ENCODE data around the gene TGFBRAP1.

TGFBRAP1 gene

DNA sequence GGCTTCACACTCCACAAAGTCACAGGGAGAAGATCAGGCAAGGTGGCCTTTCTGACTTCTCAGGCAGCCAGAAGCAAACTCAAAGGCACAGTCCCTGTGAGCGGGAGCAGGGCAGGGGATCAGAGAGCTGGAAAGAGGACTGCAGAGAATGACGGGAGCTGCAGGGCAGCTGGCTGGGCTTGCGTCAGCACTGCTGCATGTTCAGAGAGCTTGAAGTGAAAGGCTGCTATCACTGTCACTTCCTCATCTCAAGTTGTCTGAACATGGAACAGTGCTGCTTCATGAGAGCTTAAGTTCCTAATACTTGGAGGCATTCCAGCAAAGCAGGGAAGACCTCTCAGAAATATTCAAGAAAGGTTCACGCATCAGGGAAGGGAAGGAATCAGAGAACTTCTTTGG, 20.4 kb downstream of the TGFBRAP1 start:
- peak; percentile 69 for DNase-seq
- no peak overlapping the region for H3K14ac ChIP-seq (ENCODE audit: low read length in 2 of 2)
- no peak overlapping the region for H2AFZ ChIP-seq (ENCODE audit: low read depth, low read length)
- no peak overlapping the region for H4K8ac ChIP-seq (ENCODE audit: low read length)
- no peaks in the 10 kb centered on the region for H3K27me3 ChIP-seq (ENCODE audit: control insufficient read depth in 1 of 2, insufficient read depth in 1 of 2, low read length in 2 of 2)
- H3K79me1 ChIP-seq (replicated peaks; ENCODE audit: low read length, poor library complexity, severe bottlenecking) = peaks cover 2% of the 10 kb centered on the region
- no peak overlapping the region for H3K27ac ChIP-seq (ENCODE audit: low read length, poor library complexity, severe bottlenecking)
- no peak overlapping the region for H3K23ac ChIP-seq (ENCODE audit: low read length in 2 of 2)
- no peak overlapping the region for H3K4me3 ChIP-seq (ENCODE audit: insufficient read depth in 1 of 2, low read depth in 1 of 2, low read length in 2 of 2)
- H4K91ac ChIP-seq (ENCODE audit: low read length) = no peak overlapping the region
- H2BK12ac ChIP-seq (ENCODE audit: low read length in 2 of 2) = no peak overlapping the region
- no peak overlapping the region for H2BK5ac ChIP-seq (ENCODE audit: low read depth, low read length, poor library complexity, severe bottlenecking)
- WGBS = 73% methylated on average over 3 of the region's 4 CpGs
- H3K4me1 ChIP-seq (ENCODE audit: control insufficient read depth, insufficient read depth, low read depth, low read length) = peaks cover 1% of the 10 kb centered on the region
- no peak overlapping the region for H2BK120ac ChIP-seq (ENCODE audit: low read depth, low read length)
- H3K9me3 ChIP-seq (ENCODE audit: control insufficient read depth, low read length) = no peaks in the 10 kb centered on the region
- H3K18ac ChIP-seq (ENCODE audit: low read depth in 1 of 2, low read length in 2 of 2) = no peak overlapping the region
- H2BK15ac ChIP-seq (ENCODE audit: low read depth, poor library complexity, severe bottlenecking) = no peak overlapping the region
- no peak overlapping the region for H3K9ac ChIP-seq (ENCODE audit: low read length)
- peaks cover 29 to 30% of the 10 kb centered on the region in 2 experiments for H3K36me3 ChIP-seq (ENCODE audit: control insufficient read depth in 1 of 2, insufficient read depth in 2 of 2, low read depth in 1 of 2, low read length in 2 of 2)
- no peak overlapping the region for H3K4ac ChIP-seq (ENCODE audit: low read depth in 1 of 2, low read length in 2 of 2)
- H3K4me2 ChIP-seq (ENCODE audit: low read length, poor library complexity, severe bottlenecking) = no peak overlapping the region
- no peak overlapping the region for H2AK5ac ChIP-seq (ENCODE audit: low read length, severe bottlenecking)

DNA sequence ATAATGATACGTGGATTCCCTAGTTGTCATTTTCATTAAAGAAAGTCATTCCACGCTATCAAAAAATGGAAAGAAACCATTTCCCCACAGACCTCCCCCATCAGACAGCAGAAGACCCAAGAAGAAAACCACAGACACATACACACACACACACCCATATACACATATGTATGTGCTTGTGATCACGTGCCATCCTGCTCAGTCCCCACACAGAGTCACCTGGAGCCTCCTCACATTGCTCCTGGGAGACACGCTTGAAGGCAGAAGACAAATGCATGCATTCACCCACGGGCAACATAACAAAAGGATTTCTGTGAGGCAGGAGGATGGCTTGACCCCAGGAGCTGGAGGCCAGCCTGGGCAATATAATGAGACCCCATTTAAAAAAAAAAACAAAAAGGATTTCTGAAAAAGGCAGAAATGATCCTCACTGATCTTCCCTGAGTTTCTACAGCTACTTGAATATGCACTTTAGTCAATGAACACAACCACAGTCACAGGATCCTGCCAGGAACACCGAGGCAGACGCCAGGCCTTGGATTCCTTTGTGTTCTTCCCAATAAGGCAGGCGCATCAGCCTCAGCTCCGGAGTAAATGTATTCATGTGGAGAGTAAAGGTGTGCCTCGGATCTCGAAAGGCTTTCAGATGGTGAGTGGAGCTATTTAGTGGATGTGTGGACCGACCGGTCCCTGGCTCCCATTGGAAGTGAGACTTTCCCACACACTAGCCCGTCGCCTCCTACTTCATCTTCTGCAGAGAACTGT, 21.0 kb downstream of the TGFBRAP1 start:
- H3K4me1 ChIP-seq (ENCODE audit: control insufficient read depth, insufficient read depth, low read depth, low read length) = peaks cover 1% of the 10 kb centered on the region
- no peak overlapping the region for H3K23ac ChIP-seq (ENCODE audit: low read length in 2 of 2)
- H3K9me3 ChIP-seq (ENCODE audit: control insufficient read depth, low read length) = no peaks in the 10 kb centered on the region
- H3K79me1 ChIP-seq (replicated peaks; ENCODE audit: low read length, poor library complexity, severe bottlenecking) = peaks cover 2% of the 10 kb centered on the region
- peaks cover 29 to 30% of the 10 kb centered on the region in 2 experiments for H3K36me3 ChIP-seq (ENCODE audit: control insufficient read depth in 1 of 2, insufficient read depth in 2 of 2, low read depth in 1 of 2, low read length in 2 of 2)
- H2AFZ ChIP-seq (ENCODE audit: low read depth, low read length) = no peak overlapping the region
- H3K9ac ChIP-seq (ENCODE audit: low read length) = no peak overlapping the region
- no peak for DNase-seq
- H2BK120ac ChIP-seq (ENCODE audit: low read depth, low read length) = no peak overlapping the region
- no peak overlapping the region for H3K4me3 ChIP-seq (ENCODE audit: insufficient read depth in 1 of 2, low read depth in 1 of 2, low read length in 2 of 2)
- no peak overlapping the region for H3K14ac ChIP-seq (ENCODE audit: low read length in 2 of 2)
- no peak overlapping the region for H2BK5ac ChIP-seq (ENCODE audit: low read depth, low read length, poor library complexity, severe bottlenecking)
- no peak overlapping the region for H3K4ac ChIP-seq (ENCODE audit: low read depth in 1 of 2, low read length in 2 of 2)
- H2BK15ac ChIP-seq (ENCODE audit: low read depth, poor library complexity, severe bottlenecking) = no peak overlapping the region
- WGBS = 96% methylated on average over 13 of the region's 15 CpGs
- H3K27me3 ChIP-seq (ENCODE audit: control insufficient read depth in 1 of 2, insufficient read depth in 1 of 2, low read length in 2 of 2) = no peaks in the 10 kb centered on the region
- no peak overlapping the region for H3K4me2 ChIP-seq (ENCODE audit: low read length, poor library complexity, severe bottlenecking)
- peak overlapping the region; percentile 37 for H4K91ac ChIP-seq (ENCODE audit: low read length)
- no peak overlapping the region for H3K27ac ChIP-seq (ENCODE audit: low read length, poor library complexity, severe bottlenecking)
- H2BK12ac ChIP-seq (ENCODE audit: low read length in 2 of 2) = no peak overlapping the region
- H2AK5ac ChIP-seq (ENCODE audit: low read length, severe bottlenecking) = no peak overlapping the region
- no peak overlapping the region for H4K8ac ChIP-seq (ENCODE audit: low read length)
- no peak overlapping the region for H3K18ac ChIP-seq (ENCODE audit: low read depth in 1 of 2, low read length in 2 of 2)

DNA sequence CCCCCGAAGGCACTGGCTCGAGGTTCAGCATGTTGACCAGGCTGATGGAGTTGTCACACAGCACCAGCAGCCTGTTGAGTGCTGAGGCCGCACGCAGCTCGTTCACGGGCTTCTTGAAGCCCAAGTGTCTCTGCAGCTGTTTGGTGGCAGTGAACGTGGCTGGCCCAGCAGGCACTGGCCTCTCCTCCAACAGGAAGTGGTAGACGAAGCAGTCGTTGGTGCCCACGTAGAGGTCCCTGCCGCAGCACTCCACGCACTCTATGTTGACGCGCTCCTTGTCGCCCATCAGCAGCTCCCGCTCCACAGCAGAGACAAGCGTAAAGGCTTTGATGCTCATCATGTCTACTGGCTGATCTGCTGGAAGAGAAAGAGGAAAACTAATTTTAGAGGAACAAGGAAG, 21.6 kb downstream of the TGFBRAP1 start:
- peaks cover 4% of the 10 kb centered on the region for H3K79me1 ChIP-seq (replicated peaks; ENCODE audit: low read length, poor library complexity, severe bottlenecking)
- no peak overlapping the region for H3K4ac ChIP-seq (ENCODE audit: low read depth in 1 of 2, low read length in 2 of 2)
- H3K36me3 ChIP-seq (ENCODE audit: control insufficient read depth in 1 of 2, insufficient read depth in 2 of 2, low read depth in 1 of 2, low read length in 2 of 2) = peaks cover 29 to 30% of the 10 kb centered on the region in 2 experiments
- no peaks in the 10 kb centered on the region for H3K9me3 ChIP-seq (ENCODE audit: control insufficient read depth, low read length)
- no peak overlapping the region for H3K4me3 ChIP-seq (ENCODE audit: insufficient read depth in 1 of 2, low read depth in 1 of 2, low read length in 2 of 2)
- no peak for DNase-seq
- peaks cover 1% of the 10 kb centered on the region for H3K4me1 ChIP-seq (ENCODE audit: control insufficient read depth, insufficient read depth, low read depth, low read length)
- H2AK5ac ChIP-seq (ENCODE audit: low read length, severe bottlenecking) = no peak overlapping the region
- 97% methylated on average over 17 of the region's 17 CpGs for WGBS
- H4K8ac ChIP-seq (ENCODE audit: low read length) = no peak overlapping the region
- no peaks in the 10 kb centered on the region for H3K27me3 ChIP-seq (ENCODE audit: control insufficient read depth in 1 of 2, insufficient read depth in 1 of 2, low read length in 2 of 2)
- H4K91ac ChIP-seq (ENCODE audit: low read length) = no peak overlapping the region
- H2BK15ac ChIP-seq (ENCODE audit: low read depth, poor library complexity, severe bottlenecking) = no peak overlapping the region
- no peak overlapping the region for H3K9ac ChIP-seq (ENCODE audit: low read length)
- no peak overlapping the region for H3K27ac ChIP-seq (ENCODE audit: low read length, poor library complexity, severe bottlenecking)
- no peak overlapping the region for H2BK120ac ChIP-seq (ENCODE audit: low read depth, low read length)
- no peak overlapping the region for H2BK5ac ChIP-seq (ENCODE audit: low read depth, low read length, poor library complexity, severe bottlenecking)
- no peak overlapping the region for H3K14ac ChIP-seq (ENCODE audit: low read length in 2 of 2)
- H3K23ac ChIP-seq (ENCODE audit: low read length in 2 of 2) = no peak overlapping the region
- H2AFZ ChIP-seq (ENCODE audit: low read depth, low read length) = no peak overlapping the region
- no peak overlapping the region for H2BK12ac ChIP-seq (ENCODE audit: low read length in 2 of 2)
- no peak overlapping the region for H3K18ac ChIP-seq (ENCODE audit: low read depth in 1 of 2, low read length in 2 of 2)
- H3K4me2 ChIP-seq (ENCODE audit: low read length, poor library complexity, severe bottlenecking) = no peak overlapping the region

DNA sequence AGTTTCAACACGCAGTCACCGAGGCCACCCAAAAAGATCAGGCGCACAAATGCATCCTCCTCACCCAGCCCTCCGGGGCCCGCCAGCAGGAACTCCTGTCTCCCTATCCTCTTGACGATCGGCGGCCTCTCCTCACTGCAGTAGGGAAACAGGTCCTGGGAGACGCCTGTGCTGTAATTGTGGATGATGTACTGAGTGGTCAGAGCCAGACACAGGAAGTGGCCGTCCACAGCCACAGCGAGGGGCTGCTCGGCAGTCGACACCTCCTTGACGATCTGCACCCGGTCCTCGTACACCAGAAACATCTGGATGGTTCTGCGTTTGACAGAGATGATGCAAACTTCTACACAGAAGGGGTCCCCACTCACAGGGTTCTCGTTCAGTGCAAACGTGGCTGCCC, 22.0 kb downstream of the TGFBRAP1 start:
- H3K4ac ChIP-seq (ENCODE audit: low read depth in 1 of 2, low read length in 2 of 2) = no peak overlapping the region
- H2AFZ ChIP-seq (ENCODE audit: low read depth, low read length) = no peak overlapping the region
- H2AK5ac ChIP-seq (ENCODE audit: low read length, severe bottlenecking) = no peak overlapping the region
- H4K91ac ChIP-seq (ENCODE audit: low read length) = no peak overlapping the region
- no peak overlapping the region for H2BK12ac ChIP-seq (ENCODE audit: low read length in 2 of 2)
- H2BK120ac ChIP-seq (ENCODE audit: low read depth, low read length) = no peak overlapping the region
- peaks cover 4% of the 10 kb centered on the region for H3K79me1 ChIP-seq (replicated peaks; ENCODE audit: low read length, poor library complexity, severe bottlenecking)
- no peak overlapping the region for H2BK15ac ChIP-seq (ENCODE audit: low read depth, poor library complexity, severe bottlenecking)
- no peak overlapping the region for H4K8ac ChIP-seq (ENCODE audit: low read length)
- peaks cover 29 to 30% of the 10 kb centered on the region in 2 experiments for H3K36me3 ChIP-seq (ENCODE audit: control insufficient read depth in 1 of 2, insufficient read depth in 2 of 2, low read depth in 1 of 2, low read length in 2 of 2)
- WGBS = 86% methylated on average over 19 of the region's 19 CpGs
- H3K14ac ChIP-seq (ENCODE audit: low read length in 2 of 2) = no peak overlapping the region
- no peak overlapping the region for H3K4me3 ChIP-seq (ENCODE audit: insufficient read depth in 1 of 2, low read depth in 1 of 2, low read length in 2 of 2)
- H3K18ac ChIP-seq (ENCODE audit: low read depth in 1 of 2, low read length in 2 of 2) = no peak overlapping the region
- H2BK5ac ChIP-seq (ENCODE audit: low read depth, low read length, poor library complexity, severe bottlenecking) = no peak overlapping the region
- no peak overlapping the region for H3K4me2 ChIP-seq (ENCODE audit: low read length, poor library complexity, severe bottlenecking)
- no peak overlapping the region for H3K23ac ChIP-seq (ENCODE audit: low read length in 2 of 2)
- H3K27me3 ChIP-seq (ENCODE audit: control insufficient read depth in 1 of 2, insufficient read depth in 1 of 2, low read length in 2 of 2) = no peaks in the 10 kb centered on the region
- H3K27ac ChIP-seq (ENCODE audit: low read length, poor library complexity, severe bottlenecking) = no peak overlapping the region
- H3K4me1 ChIP-seq (ENCODE audit: control insufficient read depth, insufficient read depth, low read depth, low read length) = peaks cover 1% of the 10 kb centered on the region
- H3K9me3 ChIP-seq (ENCODE audit: control insufficient read depth, low read length) = no peaks in the 10 kb centered on the region
- no peak for DNase-seq
- no peak overlapping the region for H3K9ac ChIP-seq (ENCODE audit: low read length)

Measured in mesenchymal stem cell (in vitro differentiated cells and primary cell).